Large intestine (tissue), 3 donors: ENCODE measurements around the gene PTPRN2. TPM values are rescaled to one million over a fixed set of nuclear protein-coding genes. Genes with fewer than 3 reads are reported as not detected.

Experiments used
- DNase-seq, 2 donors: peaks; one replicate each; pipeline versions ENCODE4 v3.0.0 to v3.0.0-alpha.2; 2013
- H3K27ac ChIP-seq: one replicate; pipeline ENCODE4 v1.5.1; 2013; ENCODE audit warnings: low read length
- H3K27me3 ChIP-seq: 2 replicates; pipeline ENCODE4 v1.6.1; 2013; ENCODE audit warnings: low read length; ENCODE audit not compliant: control insufficient read depth, insufficient read depth
- H3K36me3 ChIP-seq: 2 replicates; pipeline ENCODE4 v1.6.1; 2013; ENCODE audit warnings: low read length; ENCODE audit not compliant: control insufficient read depth, insufficient read depth
- H3K4me1 ChIP-seq: one replicate; pipeline ENCODE4 v1.6.1; 2013; ENCODE audit warnings: low read length; ENCODE audit not compliant: control insufficient read depth, insufficient read depth
- H3K4me3 ChIP-seq: one replicate; pipeline ENCODE4 v1.5.1; 2013; ENCODE audit warnings: low read length
- H3K9me3 ChIP-seq: one replicate; pipeline ENCODE4 v1.6.1; 2013; ENCODE audit warnings: mild to moderate bottlenecking, low read depth, low read length, moderate library complexity; ENCODE audit not compliant: control insufficient read depth
- WGBS: methylation state at CpG from one replicate; pipeline ENCODE4 v1.1.5; 2013; ENCODE audit warnings: low lambda C conversion rate; ENCODE audit not compliant: insufficient coverage; 5-methylcytosine and 5-hydroxymethylcytosine counted together
- polyA plus RNA-seq: library from polyadenylated mRNA; unstranded; fragments of 120-200 nt; gene quantifications from one replicate; pipeline ENCODE4 v1.2.1, GENCODE V29; 2013

PTPRN2 gene
- polyA plus RNA-seq, 1 donor: 13.4 TPM

DNA sequence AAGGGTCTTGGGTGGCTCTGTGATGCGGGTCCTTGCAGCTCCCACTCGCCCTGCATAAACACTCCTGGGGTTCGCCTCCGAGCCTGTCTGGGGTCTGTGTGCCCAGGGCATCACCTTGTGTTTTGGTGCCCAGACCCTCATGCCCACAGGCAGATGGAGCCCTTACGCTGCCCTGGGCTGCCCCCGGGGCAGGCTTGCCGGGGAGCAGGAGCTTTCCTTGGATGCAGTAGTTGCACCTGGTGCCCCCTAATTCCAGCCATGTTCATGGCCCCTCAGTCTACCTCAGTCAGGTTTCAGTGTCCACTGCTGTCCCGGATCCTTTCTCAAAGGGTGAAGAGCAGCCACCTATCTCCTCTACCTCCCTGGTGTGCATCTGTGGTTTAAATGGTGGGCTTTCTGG lies 396.0 kb downstream of the PTPRN2 start:
- Histone ChIP-seq H3K9me3 (peaks cover 56% of the 10 kb centered on the region), H3K27ac (no peak overlapping the region)

DNA sequence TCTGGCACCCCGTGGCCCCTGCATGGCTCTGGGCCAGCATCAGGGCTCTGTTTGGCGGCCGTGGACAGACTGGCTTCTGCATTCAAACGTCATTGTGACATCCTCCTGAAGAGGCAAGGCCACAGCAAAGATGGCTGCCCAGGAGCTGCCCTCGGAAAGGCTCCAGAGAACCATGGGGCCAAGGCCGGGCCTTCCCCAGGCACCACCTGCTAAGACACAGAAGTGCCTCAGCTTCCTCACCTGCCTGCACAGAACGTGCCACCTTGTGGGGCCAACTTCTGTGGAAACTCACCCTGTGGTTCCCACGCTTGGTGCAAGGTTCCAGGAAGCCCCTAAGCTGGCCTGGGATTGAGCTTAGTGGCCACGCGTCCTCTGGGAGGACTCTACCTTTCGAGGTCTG lies 396.9 kb downstream of the PTPRN2 start:
- no peaks in the 10 kb centered on the region for H3K4me1 ChIP-seq
- DNase-seq: no peak
- no peaks in the 10 kb centered on the region for H3K27me3 ChIP-seq
- no peak overlapping the region for H3K27ac ChIP-seq
- peaks cover 55% of the 10 kb centered on the region for H3K9me3 ChIP-seq
- WGBS: no CpG with 5 or more reads among the region's 11 CpGs
- no peak overlapping the region for H3K4me3 ChIP-seq
- H3K36me3 ChIP-seq: no peaks in the 10 kb centered on the region

More for the DNA sequence above, 396.0 kb downstream of the PTPRN2 start:
- no peak overlapping the region for H3K4me3 ChIP-seq
- no peaks in the 10 kb centered on the region for H3K36me3 ChIP-seq
- DNase-seq: no peak
- H3K27me3 ChIP-seq: no peaks in the 10 kb centered on the region
- no peaks in the 10 kb centered on the region for H3K4me1 ChIP-seq
- no CpG with 5 or more reads among the region's 8 CpGs for WGBS

DNA sequence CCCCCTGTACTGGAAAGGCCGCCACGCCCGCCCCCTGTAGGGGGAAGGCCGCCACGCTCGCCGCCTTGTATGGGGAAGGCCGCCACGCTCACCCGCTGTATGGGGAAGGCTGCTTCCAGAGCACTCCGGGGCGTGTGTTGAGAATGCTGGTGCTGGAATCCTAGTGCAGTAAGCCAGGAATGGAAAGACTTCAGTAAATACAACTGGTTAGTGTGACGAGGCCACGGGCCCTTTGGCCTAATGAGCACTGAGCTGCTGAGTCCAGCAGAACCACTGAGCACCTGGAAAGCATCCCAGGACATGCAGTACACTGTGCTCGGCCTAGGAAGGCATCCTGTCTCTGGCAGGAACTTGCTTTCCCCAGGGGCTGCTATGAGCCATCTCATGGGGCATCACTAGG lies 398.9 kb downstream of the PTPRN2 start:
- no peaks in the 10 kb centered on the region for H3K27me3 ChIP-seq
- H3K4me3 ChIP-seq: no peak overlapping the region
- peaks cover 51% of the 10 kb centered on the region for H3K9me3 ChIP-seq
- H3K36me3 ChIP-seq: no peaks in the 10 kb centered on the region
- DNase-seq: peak in 1 of 2 donors; percentile 5
- WGBS: no CpG with 5 or more reads among the region's 15 CpGs
- no peak overlapping the region for H3K27ac ChIP-seq
- H3K4me1 ChIP-seq: no peaks in the 10 kb centered on the region

DNA sequence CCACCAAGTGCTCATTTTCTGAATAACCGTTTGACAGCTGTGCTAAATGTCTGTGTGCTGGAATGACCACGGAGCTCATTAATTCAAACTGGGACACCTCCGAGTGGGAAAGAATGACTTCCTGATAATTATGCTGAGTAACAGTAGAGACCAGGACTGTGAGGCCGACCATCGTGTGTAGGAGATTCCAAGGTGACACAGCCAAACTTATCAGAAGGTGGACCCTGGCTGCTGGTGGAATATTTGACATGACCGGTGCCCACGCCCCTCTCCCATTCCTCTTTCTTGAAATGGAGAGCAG lies 400.0 kb downstream of the PTPRN2 start:
- Histone ChIP-seq H3K36me3 (no peaks in the 10 kb centered on the region), H3K27ac (no peak overlapping the region), H3K27me3 (no peaks in the 10 kb centered on the region), H3K4me1 (no peaks in the 10 kb centered on the region), H3K4me3 (no peak overlapping the region), H3K9me3 (peaks cover 42% of the 10 kb centered on the region)
- no peak for DNase-seq
- WGBS: no CpG with 5 or more reads among the region's 7 CpGs

DNA sequence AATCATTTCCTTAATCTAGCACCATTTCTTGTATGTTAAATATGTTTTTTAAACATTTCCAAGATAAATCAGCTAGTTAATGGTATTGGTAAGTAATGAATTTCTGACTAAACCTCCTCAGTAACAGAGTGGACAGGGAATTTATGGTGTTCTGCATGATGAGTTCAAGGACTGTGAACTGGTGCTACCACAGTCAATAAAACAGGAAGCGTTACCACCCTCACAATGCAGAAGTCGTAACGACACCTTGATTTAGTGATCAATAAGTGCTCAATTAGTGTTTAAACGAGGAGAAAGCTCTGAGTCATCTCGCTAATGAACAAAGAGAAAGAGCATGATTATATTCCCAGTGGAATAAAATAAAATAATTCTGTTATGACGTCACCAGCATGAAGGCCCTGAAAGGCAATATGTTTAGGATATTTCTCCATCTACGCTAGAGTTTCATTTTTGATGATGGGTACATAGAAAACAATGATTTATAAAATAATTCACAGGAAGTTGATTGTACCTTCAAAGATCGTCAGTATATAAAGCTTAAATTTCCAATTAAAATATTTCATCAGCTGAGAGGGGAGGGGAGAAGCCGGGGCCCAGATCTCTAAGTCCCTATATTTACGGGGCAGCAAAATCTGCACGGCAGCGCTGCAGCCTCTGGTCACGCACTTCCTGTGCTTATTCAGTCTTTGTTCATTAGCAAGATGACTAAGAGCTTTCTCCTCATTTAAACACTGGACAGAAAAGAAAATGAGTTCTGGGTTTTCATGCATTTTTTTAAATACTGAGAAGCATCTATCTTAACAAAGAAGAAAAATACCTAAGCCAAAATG lies 400.5 kb downstream of the PTPRN2 start:
- H3K9me3 ChIP-seq: peaks cover 36% of the 10 kb centered on the region
- no peak for DNase-seq
- no peak overlapping the region for H3K4me3 ChIP-seq
- H3K4me1 ChIP-seq: no peaks in the 10 kb centered on the region
- no peaks in the 10 kb centered on the region for H3K27me3 ChIP-seq
- no peaks in the 10 kb centered on the region for H3K36me3 ChIP-seq
- 78% methylated on average over 7 of the region's 13 CpGs for WGBS
- H3K27ac ChIP-seq: no peak overlapping the region

DNA sequence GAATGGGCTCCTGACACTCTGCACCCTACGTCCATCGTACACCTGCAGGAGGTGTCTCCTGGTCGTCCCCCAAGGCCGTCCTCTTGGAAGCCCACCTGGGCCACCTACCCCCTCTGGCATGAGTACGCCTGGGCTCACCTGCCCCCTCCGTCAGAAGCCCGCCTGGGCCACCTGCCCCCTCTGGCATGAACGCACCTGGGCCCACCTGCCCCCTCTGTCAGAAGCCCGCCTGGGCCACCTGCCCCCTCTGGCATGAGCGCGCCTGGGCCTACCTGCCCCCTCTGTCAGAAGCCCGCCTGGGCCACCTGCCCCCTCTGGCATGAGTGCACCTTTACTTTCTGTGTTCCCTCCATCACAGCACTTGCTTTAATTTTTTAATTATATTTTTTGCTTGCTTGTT lies 401.2 kb downstream of the PTPRN2 start:
- H3K9me3 ChIP-seq: peaks cover 30% of the 10 kb centered on the region
- no peaks in the 10 kb centered on the region for H3K4me1 ChIP-seq
- no peaks in the 10 kb centered on the region for H3K27me3 ChIP-seq
- DNase-seq: no peak
- no peaks in the 10 kb centered on the region for H3K36me3 ChIP-seq
- 100% methylated on average over 1 of the region's 12 CpGs for WGBS
- H3K27ac ChIP-seq: no peak overlapping the region
- no peak overlapping the region for H3K4me3 ChIP-seq

DNA sequence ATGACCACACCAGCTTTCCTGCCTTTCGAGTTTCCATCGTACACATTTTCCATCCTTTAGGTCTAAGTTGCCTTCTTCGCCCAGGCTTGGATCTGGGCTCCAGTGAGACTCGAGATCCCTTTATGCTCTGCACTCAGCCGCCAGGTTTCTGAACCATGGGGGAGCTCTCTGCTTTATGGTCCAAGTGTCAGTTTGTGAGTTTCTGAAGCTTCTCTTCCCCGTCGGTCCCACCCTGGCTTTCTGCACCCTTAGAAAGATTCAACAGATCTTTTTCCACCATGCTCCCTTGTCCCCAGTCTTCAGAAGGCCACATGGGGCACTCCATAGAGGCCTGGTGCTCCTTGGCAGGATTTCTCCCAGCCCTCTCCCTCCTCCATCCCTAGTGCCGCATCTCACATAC lies 402.0 kb downstream of the PTPRN2 start:
- no peak overlapping the region for H3K4me3 ChIP-seq
- no peaks in the 10 kb centered on the region for H3K4me1 ChIP-seq
- no peaks in the 10 kb centered on the region for H3K36me3 ChIP-seq
- H3K9me3 ChIP-seq: peaks cover 27% of the 10 kb centered on the region
- H3K27ac ChIP-seq: no peak overlapping the region
- no peak for DNase-seq
- no peaks in the 10 kb centered on the region for H3K27me3 ChIP-seq
- WGBS: 93% methylated on average over 3 of the region's 8 CpGs

DNA sequence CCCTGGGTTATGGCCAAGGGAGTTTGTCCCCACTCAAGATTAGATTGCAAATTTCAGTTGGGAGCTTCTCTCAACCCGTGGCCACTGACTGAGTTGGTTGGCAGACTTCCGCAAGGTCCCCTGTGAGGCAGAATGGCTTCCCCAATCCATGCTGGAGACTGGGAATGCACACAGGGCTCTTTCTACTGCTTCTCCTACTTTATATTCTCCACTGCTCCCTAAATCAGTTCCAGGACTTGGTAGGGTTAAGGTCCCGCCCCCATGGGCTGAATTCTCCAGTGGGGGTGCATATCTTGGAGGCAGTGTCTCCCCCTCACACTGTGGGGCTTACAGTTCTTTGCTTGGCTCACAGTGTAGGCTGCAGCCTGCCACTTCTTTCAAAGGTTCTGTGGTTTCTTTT lies 404.2 kb downstream of the PTPRN2 start:
- H3K27me3 ChIP-seq: no peaks in the 10 kb centered on the region

DNA sequence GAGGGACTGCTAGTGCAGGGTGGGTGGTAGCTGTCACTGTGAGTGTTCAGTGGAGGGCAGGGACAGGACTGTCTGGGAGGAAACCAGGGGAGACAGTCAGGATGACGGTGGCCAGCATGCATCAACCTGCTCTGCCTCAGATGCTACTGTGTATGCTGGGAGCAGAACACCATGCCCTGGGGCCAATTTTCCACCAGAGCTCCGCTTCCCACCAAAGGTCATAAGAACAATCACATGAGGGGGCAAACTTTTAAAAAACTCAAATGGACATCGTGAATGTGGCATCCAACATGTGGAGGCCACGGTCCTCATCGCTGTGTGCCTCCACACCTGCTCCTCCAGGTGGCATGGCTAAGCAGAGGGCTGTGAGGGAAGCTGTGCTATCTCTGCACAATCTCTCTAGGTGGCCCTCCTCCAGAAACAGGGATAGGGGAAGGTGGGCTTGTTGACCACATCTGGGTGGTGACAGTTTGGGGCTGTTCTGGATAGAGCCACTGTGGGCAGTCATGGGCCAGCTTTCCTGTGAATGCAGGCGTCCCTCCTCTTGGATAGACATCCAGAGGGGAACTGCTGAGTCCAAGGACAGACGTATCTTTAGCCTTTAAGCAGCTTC lies 411.0 kb downstream of the PTPRN2 start:
- no peaks in the 10 kb centered on the region for H3K27me3 ChIP-seq
- no peaks in the 10 kb centered on the region for H3K36me3 ChIP-seq
- H3K4me3 ChIP-seq: no peak overlapping the region
- DNase-seq: no peak
- H3K27ac ChIP-seq: no peak overlapping the region
- no peaks in the 10 kb centered on the region for H3K4me1 ChIP-seq
- WGBS: no CpG with 5 or more reads among the region's 7 CpGs
- H3K9me3 ChIP-seq: peaks cover 24% of the 10 kb centered on the region

More for the DNA sequence above, 404.2 kb downstream of the PTPRN2 start:
- no peak for DNase-seq
- H3K27ac ChIP-seq: no peak overlapping the region
- no peak overlapping the region for H3K4me3 ChIP-seq
- no CpG with 5 or more reads among the region's 3 CpGs for WGBS
- no peaks in the 10 kb centered on the region for H3K4me1 ChIP-seq
- H3K36me3 ChIP-seq: no peaks in the 10 kb centered on the region
- H3K9me3 ChIP-seq: peaks cover 10% of the 10 kb centered on the region

DNA sequence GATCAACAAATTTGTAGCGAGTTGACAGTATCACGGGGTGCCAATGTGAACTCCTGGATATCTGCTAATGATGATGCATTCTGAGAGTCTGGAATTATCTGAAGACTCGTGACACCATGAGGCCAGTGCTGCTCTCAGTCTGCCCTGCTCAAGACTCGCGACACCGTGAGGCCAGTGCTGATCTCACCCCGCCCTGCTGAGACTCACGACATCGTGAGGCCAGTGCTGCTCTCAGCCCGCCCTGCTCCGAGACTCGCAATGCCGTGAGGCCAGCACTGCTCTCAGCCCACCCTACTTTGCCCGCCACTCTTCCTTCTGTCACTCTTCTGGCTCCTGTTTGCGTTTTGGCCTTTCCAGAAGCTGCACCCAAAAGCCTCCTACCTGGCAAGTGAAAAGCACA lies 411.8 kb downstream of the PTPRN2 start:
- H3K36me3 ChIP-seq: no peaks in the 10 kb centered on the region
- H3K9me3 ChIP-seq: peaks cover 24% of the 10 kb centered on the region
- no peaks in the 10 kb centered on the region for H3K27me3 ChIP-seq
- 80% methylated on average over 2 of the region's 15 CpGs for WGBS
- H3K4me1 ChIP-seq: no peaks in the 10 kb centered on the region
- DNase-seq: no peak
- H3K4me3 ChIP-seq: no peak overlapping the region
- no peak overlapping the region for H3K27ac ChIP-seq

DNA sequence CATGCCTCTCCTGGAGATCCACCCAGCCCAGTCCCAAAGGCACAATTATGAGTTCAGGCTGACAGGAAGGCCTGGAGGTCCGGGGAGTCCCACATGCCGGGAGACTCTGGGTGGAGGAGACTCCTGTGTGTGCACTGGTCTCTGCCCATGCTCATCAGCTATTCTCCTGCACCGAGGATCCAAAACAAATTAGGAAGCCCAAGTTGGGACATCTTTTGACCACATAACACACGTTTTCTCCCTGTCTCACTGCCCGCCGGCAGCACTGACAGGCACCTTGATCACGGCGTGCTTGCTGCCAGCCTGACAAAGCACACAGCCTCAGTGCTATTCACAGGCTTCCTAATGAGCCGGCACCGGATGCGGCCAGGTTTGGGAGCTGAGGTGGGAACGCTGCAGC lies 412.7 kb downstream of the PTPRN2 start:
- no peak for DNase-seq
- peaks cover 24% of the 10 kb centered on the region for H3K9me3 ChIP-seq
- H3K4me3 ChIP-seq: no peak overlapping the region
- H3K4me1 ChIP-seq: no peaks in the 10 kb centered on the region
- no peaks in the 10 kb centered on the region for H3K27me3 ChIP-seq
- WGBS: 77% methylated on average over 3 of the region's 12 CpGs
- H3K27ac ChIP-seq: no peak overlapping the region
- H3K36me3 ChIP-seq: no peaks in the 10 kb centered on the region
